Measurements from ENCODE around the gene KAZN.

GRCh38 chr1:14915356-14916054 lies 317.0 kb downstream of the KAZN start:
- TF ChIP-seq CTCF (IDR thresholded peaks at IDR 0.05) (peak; percentile 60 to 80 (median 72)), POLR2A (IDR thresholded peaks at IDR 0.05) (no peak)
